ENCODE results near the gene LNPK.

Gene LNPK

DNA sequence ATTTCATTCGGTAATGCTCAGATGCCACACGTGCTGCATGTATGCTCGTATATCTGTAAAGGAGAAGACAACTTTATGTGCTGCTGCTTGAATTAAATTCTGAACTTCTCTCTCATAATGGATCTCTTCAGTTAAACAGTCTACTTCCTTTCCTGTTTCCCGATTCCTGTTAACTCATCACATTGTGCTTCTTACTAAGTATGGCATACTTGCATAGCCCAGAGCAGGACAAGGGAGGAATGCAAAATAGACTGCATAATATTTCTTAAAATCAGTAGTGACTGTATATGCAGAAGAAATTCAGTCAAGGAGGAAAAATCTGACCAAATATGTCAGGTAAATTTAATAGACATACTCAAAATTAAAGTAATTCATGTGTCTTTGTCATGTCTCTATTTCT, 23.9 kb upstream of the LNPK start:
- no peak for DNase-seq
- Histone ChIP-seq H3K27me3 (peaks cover 0 to 6% of the 10 kb centered on the region in 2 donors), H3K36me3 (no peaks in the 10 kb centered on the region), H3K4me3 (no peak overlapping the region), H3K27ac (no peak overlapping the region), H3K4me1 (no peaks in the 10 kb centered on the region), H3K9me3 (no peaks in the 10 kb centered on the region)
- TF ChIP-seq, protein P1, sequence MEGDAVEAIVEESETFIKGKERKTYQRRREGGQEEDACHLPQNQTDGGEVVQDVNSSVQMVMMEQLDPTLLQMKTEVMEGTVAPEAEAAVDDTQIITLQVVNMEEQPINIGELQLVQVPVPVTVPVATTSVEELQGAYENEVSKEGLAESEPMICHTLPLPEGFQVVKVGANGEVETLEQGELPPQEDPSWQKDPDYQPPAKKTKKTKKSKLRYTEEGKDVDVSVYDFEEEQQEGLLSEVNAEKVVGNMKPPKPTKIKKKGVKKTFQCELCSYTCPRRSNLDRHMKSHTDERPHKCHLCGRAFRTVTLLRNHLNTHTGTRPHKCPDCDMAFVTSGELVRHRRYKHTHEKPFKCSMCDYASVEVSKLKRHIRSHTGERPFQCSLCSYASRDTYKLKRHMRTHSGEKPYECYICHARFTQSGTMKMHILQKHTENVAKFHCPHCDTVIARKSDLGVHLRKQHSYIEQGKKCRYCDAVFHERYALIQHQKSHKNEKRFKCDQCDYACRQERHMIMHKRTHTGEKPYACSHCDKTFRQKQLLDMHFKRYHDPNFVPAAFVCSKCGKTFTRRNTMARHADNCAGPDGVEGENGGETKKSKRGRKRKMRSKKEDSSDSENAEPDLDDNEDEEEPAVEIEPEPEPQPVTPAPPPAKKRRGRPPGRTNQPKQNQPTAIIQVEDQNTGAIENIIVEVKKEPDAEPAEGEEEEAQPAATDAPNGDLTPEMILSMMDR (IDR thresholded peaks at IDR 0.05) = no peak
- intact Hi-C loops (cut with DNase I; ENCODE audit: low total_unique reads) = no loop called here

DNA sequence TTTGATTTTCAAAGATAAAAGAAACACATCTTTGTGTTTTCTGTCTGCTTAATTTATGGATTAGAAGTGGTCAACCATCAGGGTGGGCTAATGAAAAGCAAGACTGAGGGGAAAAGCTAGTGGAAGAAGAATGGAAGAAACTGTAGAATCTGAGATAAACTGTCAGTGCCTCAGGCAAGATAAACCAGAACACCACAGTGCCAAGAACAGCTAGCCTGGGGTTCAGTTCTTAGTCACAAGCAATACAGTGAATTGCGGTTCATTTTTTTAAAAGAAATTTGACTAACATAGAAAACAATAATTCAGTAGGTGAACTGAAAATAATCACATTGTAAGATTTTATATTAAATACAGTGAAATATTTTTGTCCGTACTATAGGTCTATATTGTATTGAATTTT, 22.0 kb upstream of the LNPK start:
- no peak overlapping the region for H3K27ac ChIP-seq
- H3K36me3 ChIP-seq = no peaks in the 10 kb centered on the region
- peaks cover 0 to 10% of the 10 kb centered on the region in 2 donors for H3K27me3 ChIP-seq
- H3K4me1 ChIP-seq = no peaks in the 10 kb centered on the region
- TF ChIP-seq, protein P1 (IDR thresholded peaks at IDR 0.05) = no peak
- no peak overlapping the region for H3K4me3 ChIP-seq
- no peaks in the 10 kb centered on the region for H3K9me3 ChIP-seq
- no peak for DNase-seq
- intact Hi-C loops (cut with DNase I; ENCODE audit: low total_unique reads) = loop anchor here (5.0 kb wide), 1 partner anchor 43 kb away; no protein-coding TSS in a partner anchor

DNA sequence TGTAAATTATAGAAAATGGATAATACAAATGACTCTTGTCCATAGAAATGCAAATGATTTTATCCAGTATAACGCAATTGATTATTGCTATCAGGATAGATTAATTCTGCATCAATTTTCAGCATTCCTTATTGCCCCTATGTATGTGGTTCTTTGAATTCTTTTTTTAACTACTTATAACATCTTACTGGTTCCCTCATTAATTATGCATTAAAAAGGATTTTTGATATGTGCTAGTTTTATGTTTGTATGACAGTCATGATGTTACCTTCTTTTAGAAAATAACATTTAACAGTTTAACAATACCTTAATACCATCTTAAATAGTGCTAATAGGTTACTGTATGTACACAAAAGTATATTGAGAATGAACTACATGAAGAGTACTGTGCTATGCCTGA, 20.0 kb upstream of the LNPK start:
- Histone ChIP-seq H3K36me3 (no peaks in the 10 kb centered on the region), H3K27ac (no peak overlapping the region), H3K9me3 (no peaks in the 10 kb centered on the region), H3K4me1 (no peaks in the 10 kb centered on the region), H3K27me3 (peaks cover 0 to 9% of the 10 kb centered on the region in 2 donors), H3K4me3 (no peak overlapping the region)
- TF ChIP-seq, protein P1 (IDR thresholded peaks at IDR 0.05) = no peak
- intact Hi-C loops (cut with DNase I; ENCODE audit: low total_unique reads) = loop anchor here (5.0 kb wide), 1 partner anchor 45 kb away; no protein-coding TSS in a partner anchor
- DNase-seq = no peak

DNA sequence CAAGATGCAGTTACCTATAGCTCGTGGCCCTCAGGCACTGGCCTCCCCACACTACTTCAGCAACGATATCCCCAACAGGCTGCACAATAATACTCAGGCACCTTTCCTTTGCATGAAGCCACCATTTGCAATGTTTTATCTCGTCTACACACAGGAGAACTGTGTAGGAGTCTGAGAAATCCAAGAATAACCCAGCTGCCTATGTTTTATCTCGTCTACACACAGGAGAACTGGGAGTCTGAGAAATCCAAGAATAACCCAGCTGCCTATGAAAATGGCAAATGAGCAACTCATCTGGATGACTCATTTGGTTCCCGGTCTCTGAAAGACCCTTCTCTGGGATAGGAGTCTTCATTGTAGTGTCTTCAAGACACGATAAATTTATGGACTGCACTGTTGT, 18.3 kb upstream of the LNPK start:
- H3K4me3 ChIP-seq = no peak overlapping the region
- H3K4me1 ChIP-seq = no peaks in the 10 kb centered on the region
- no peaks in the 10 kb centered on the region for H3K9me3 ChIP-seq
- intact Hi-C loops (cut with DNase I; ENCODE audit: low total_unique reads) = loop anchor here (5.0 kb wide), 1 partner anchor 47 kb away; no protein-coding TSS in a partner anchor
- H3K27me3 ChIP-seq = peaks cover 0 to 9% of the 10 kb centered on the region in 2 donors
- DNase-seq = no peak
- H3K27ac ChIP-seq = no peak overlapping the region
- H3K36me3 ChIP-seq = no peaks in the 10 kb centered on the region
- TF ChIP-seq, protein P1 (IDR thresholded peaks at IDR 0.05) = no peak

DNA sequence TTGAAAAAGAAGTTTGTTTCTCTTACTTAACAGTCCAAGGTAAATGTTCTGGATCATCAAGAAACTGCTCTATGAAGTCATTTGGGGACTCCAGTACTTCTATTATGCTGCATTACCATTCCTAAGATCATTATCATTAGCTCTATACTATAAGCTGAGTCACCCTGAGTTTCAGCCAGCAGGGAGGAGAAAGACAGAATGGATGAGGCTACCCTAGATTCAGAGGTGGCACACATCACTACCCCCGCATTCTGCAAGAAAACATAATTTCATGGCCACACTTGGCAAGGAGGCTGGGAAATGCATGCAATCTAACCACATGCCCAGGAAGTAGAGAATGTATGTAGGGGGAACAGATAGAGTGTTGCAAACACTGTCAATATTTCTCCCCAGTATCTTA, 16.6 kb upstream of the LNPK start:
- no peaks in the 10 kb centered on the region for H3K36me3 ChIP-seq
- no peak overlapping the region for H3K27ac ChIP-seq
- H3K4me3 ChIP-seq = no peak overlapping the region
- TF ChIP-seq, protein P1 (IDR thresholded peaks at IDR 0.05) = no peak
- H3K9me3 ChIP-seq = no peaks in the 10 kb centered on the region
- intact Hi-C loops (cut with DNase I; ENCODE audit: low total_unique reads) = no loop called here
- H3K4me1 ChIP-seq = no peaks in the 10 kb centered on the region
- DNase-seq = no peak
- peaks cover 0 to 9% of the 10 kb centered on the region in 2 donors for H3K27me3 ChIP-seq

DNA sequence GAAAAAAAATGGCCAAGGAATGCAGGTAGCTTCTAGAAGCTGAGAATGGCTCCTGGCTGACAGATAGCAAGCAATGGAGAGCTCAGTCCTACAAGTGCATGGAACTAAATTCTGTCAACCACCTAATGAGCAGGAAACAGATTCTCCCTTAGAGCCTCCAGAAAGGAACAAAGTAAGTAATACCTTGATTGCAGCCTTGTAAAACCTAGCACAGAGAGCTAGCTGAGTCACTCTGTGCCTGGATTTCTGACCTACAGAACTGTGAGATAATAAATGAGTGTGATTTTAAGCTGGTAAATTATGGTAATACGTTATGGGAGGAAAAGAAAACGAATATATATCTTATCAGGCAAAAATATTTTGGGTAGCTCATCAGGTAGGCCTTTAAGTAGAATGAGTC, 7.4 kb upstream of the LNPK start:
- no peak for DNase-seq
- Histone ChIP-seq H3K27me3 (no peaks in the 10 kb centered on the region), H3K9me3 (no peaks in the 10 kb centered on the region), H3K4me1 (no peaks in the 10 kb centered on the region), H3K4me3 (no peak overlapping the region), H3K27ac (no peak overlapping the region), H3K36me3 (no peaks in the 10 kb centered on the region)
- intact Hi-C loops (cut with DNase I; ENCODE audit: low total_unique reads) = no loop called here
- TF ChIP-seq, protein P1 (IDR thresholded peaks at IDR 0.05) = no peak
